Endodermal cell (in vitro differentiated cells): ENCODE data around the gene OXSR1. TPM values are rescaled to one million over a fixed set of nuclear protein-coding genes. Genes with fewer than 3 reads are reported as not detected.
A peak's percentile ranks its signal among the peaks of the same experiment; 100 is the strongest.

Experiments
- DNase-seq: peaks from one replicate; pipeline ENCODE4 v3.0.0-alpha.2; 2017
- H3K27ac ChIP-seq: 2 replicates; pipeline ENCODE4 v1.5.1; 2013; ENCODE audit warnings: mild to moderate bottlenecking, low read depth, low read length, moderate library complexity
- H3K27me3 ChIP-seq: 2 replicates; pipeline ENCODE4 v1.6.1; 2013; ENCODE audit warnings: mild to moderate bottlenecking, low read length, moderate library complexity; ENCODE audit not compliant: insufficient read depth, control insufficient read depth, poor library complexity, severe bottlenecking
- H3K36me3 ChIP-seq: 2 replicates; pipeline ENCODE4 v1.7.0; 2013; ENCODE audit warnings: mild to moderate bottlenecking, low read length, moderate library complexity; ENCODE audit not compliant: control insufficient read depth, insufficient read depth
- H3K4me1 ChIP-seq: one replicate; pipeline ENCODE4 v1.7.0; 2013; ENCODE audit warnings: low read length; ENCODE audit not compliant: control insufficient read depth, insufficient read depth
- H3K4me3 ChIP-seq: 2 replicates; pipeline ENCODE4 v1.5.1; 2013; ENCODE audit warnings: mild to moderate bottlenecking, low read length, moderate library complexity
- H3K9ac ChIP-seq: 2 replicates; pipeline ENCODE4 v1.6.1; 2013; ENCODE audit warnings: mild to moderate bottlenecking, low read length, moderate library complexity; ENCODE audit not compliant: poor library complexity, severe bottlenecking; ENCODE audit errors: extremely low read depth
- H3K9me3 ChIP-seq: 2 replicates; pipeline ENCODE4 v1.6.1; 2013; ENCODE audit warnings: mild to moderate bottlenecking, low read length, moderate library complexity; ENCODE audit not compliant: control insufficient read depth
- H3K27ac Mint-ChIP-seq: 2 replicates; pipeline ENCODE4 v1.8.0; 2020; ENCODE audit warnings: mixed read lengths
- H3K27me3 Mint-ChIP-seq: 2 replicates; pipeline ENCODE4 v1.8.0; 2021; ENCODE audit warnings: mild to moderate bottlenecking, mixed read lengths; ENCODE audit not compliant: insufficient read depth
- H3K36me3 Mint-ChIP-seq: 2 replicates; pipeline ENCODE4 v1.8.0; 2020; ENCODE audit warnings: low read depth, mixed read lengths
- H3K4me1 Mint-ChIP-seq: 2 replicates; pipeline ENCODE4 v1.8.0; 2020; ENCODE audit warnings: mixed read lengths
- H3K4me3 Mint-ChIP-seq: 2 replicates; pipeline ENCODE4 v1.8.0; 2020; ENCODE audit warnings: mild to moderate bottlenecking, moderate library complexity, mixed read lengths
- H3K9me3 Mint-ChIP-seq: 2 replicates; pipeline ENCODE4 v1.8.0; 2020; ENCODE audit warnings: mild to moderate bottlenecking, mixed read lengths
- WGBS, 2 experiments: methylation state at CpG; one replicate each; pipeline versions ENCODE4 v1.1.5 to v1.1.7; 2013; ENCODE audit warnings: missing lambda C conversion rate in 2 of 2, mixed read lengths in 1 of 2; ENCODE audit not compliant: insufficient coverage in 1 of 2, insufficient read length in 1 of 2; 5-methylcytosine and 5-hydroxymethylcytosine counted together
- total RNA-seq, 2 donors: library from RNA; stranded (reverse); fragmentation: NEBNext Ultra II Directional in 1 of 2; extraction: Animal tissue kit (Norgen Biotek cat#: 25700) in 1 of 2; gene quantifications; 2 replicates in 1 of 2; 3 replicates in 1 of 2; pipeline ENCODE4 v1.2.1, GENCODE V29; 2021
- TF ChIP-seq, protein P1 (sequence below): fragments of 200-600 bp; sonication (generic); conservative IDR thresholded peaks from 2 replicates; pipeline ENCODE4 v1.5.0; 2021; ENCODE audit warnings: antibody characterized with exemption, mild to moderate bottlenecking

OXSR1 gene
- total RNA-seq, 2 donors from 2014 or later = 41.9 to 55.5 TPM

GRCh38 chr3:38126121-38126892, 39.0 kb upstream of the OXSR1 start:
- TF ChIP-seq, protein P1, sequence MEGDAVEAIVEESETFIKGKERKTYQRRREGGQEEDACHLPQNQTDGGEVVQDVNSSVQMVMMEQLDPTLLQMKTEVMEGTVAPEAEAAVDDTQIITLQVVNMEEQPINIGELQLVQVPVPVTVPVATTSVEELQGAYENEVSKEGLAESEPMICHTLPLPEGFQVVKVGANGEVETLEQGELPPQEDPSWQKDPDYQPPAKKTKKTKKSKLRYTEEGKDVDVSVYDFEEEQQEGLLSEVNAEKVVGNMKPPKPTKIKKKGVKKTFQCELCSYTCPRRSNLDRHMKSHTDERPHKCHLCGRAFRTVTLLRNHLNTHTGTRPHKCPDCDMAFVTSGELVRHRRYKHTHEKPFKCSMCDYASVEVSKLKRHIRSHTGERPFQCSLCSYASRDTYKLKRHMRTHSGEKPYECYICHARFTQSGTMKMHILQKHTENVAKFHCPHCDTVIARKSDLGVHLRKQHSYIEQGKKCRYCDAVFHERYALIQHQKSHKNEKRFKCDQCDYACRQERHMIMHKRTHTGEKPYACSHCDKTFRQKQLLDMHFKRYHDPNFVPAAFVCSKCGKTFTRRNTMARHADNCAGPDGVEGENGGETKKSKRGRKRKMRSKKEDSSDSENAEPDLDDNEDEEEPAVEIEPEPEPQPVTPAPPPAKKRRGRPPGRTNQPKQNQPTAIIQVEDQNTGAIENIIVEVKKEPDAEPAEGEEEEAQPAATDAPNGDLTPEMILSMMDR = no peak
- peak; percentile 29 for DNase-seq
- H3K4me1 Mint-ChIP-seq = no peaks in the 10 kb centered on the region
- 90 to 93% methylated on average over 3 to 6 of the region's 6 CpGs for WGBS, 2 experiments
- no peaks in the 10 kb centered on the region for H3K27me3 ChIP-seq
- H3K27me3 Mint-ChIP-seq = no peaks in the 10 kb centered on the region
- peaks cover 77% of the 10 kb centered on the region for H3K36me3 Mint-ChIP-seq
- H3K27ac Mint-ChIP-seq = no peak overlapping the region
- peaks cover 85% of the 10 kb centered on the region for H3K36me3 ChIP-seq
- H3K9me3 ChIP-seq = no peaks in the 10 kb centered on the region
- H3K9me3 Mint-ChIP-seq = no peaks in the 10 kb centered on the region
- no peaks in the 10 kb centered on the region for H3K4me1 ChIP-seq
- no peak overlapping the region for H3K27ac ChIP-seq
- no peak overlapping the region for H3K4me3 Mint-ChIP-seq
- no peak overlapping the region for H3K4me3 ChIP-seq
- H3K9ac ChIP-seq = no peak overlapping the region

DNA sequence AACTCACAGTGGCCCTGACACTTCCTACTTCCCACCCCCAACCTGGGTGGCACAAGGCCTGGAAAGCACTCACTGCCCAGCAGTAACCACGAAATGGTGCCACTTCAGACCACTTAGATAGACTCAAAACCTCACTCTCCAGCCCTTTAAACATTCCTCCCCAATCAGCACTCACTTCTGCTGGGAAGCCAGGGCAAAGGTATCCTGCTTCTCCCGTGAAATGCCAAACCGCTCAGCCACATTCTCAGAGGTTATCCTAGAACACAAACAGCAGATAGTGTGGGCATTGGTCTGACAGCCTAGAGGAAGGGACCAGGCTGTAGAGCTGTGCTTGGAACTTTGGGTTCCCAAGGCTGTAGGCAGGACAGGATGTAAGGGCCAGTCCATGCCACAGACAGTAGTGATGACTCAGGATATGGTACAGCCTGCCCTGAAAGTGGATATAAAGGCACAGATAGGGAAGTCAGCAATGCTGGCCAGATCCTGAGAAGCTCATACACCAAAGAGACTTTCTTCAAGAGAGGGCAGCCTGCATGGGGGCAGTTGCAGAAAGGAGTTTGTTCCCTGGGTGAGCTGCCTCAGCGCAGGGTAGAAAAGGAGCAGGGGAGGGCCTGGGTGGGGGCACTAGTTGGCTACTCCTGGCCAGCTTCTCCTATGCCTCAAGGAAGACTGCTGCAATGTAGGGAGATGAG, 37.6 kb upstream of the OXSR1 start:
- no peaks in the 10 kb centered on the region for H3K9me3 Mint-ChIP-seq
- H3K4me1 Mint-ChIP-seq = no peaks in the 10 kb centered on the region
- Histone ChIP-seq H3K9me3 (no peaks in the 10 kb centered on the region), H3K4me1 (no peaks in the 10 kb centered on the region), H3K9ac (no peak overlapping the region), H3K27me3 (no peaks in the 10 kb centered on the region), H3K27ac (no peak overlapping the region), H3K36me3 (peaks cover 90% of the 10 kb centered on the region), H3K4me3 (no peak overlapping the region)
- no peak for DNase-seq
- no peak overlapping the region for H3K4me3 Mint-ChIP-seq
- no peaks in the 10 kb centered on the region for H3K27me3 Mint-ChIP-seq
- 93 to 100% methylated on average over 2 to 4 of the region's 4 CpGs for WGBS, 2 experiments
- H3K36me3 Mint-ChIP-seq = peaks cover 74% of the 10 kb centered on the region
- H3K27ac Mint-ChIP-seq = no peak overlapping the region
- TF ChIP-seq, protein P1 = no peak

DNA sequence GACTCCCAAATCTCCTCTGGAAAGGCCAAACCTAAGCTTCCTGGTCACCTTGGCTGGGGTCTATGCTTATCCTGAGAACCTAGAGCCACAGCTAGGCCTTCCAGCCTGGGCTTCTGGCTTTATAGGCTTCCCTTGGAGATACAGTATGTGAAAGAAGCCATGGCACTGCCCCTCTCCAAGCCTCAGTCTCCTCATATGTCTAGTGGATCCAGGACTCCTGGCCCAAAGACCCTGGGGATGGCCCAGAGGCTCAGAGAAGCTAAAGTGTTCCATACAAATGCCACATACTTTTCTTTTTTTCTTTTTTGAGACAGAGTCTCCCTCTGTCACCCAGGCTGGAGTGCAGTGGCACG, 37.1 kb upstream of the OXSR1 start:
- no peak overlapping the region for H3K4me3 ChIP-seq
- 86 to 92% methylated on average over 1 of the region's 1 CpG for WGBS, 2 experiments
- no peaks in the 10 kb centered on the region for H3K27me3 Mint-ChIP-seq
- no peak overlapping the region for H3K27ac ChIP-seq
- H3K36me3 ChIP-seq = peaks cover 85% of the 10 kb centered on the region
- no peak for DNase-seq
- H3K9me3 Mint-ChIP-seq = no peaks in the 10 kb centered on the region
- no peaks in the 10 kb centered on the region for H3K27me3 ChIP-seq
- no peak overlapping the region for H3K9ac ChIP-seq
- H3K4me1 Mint-ChIP-seq = no peaks in the 10 kb centered on the region
- H3K4me1 ChIP-seq = no peaks in the 10 kb centered on the region
- H3K27ac Mint-ChIP-seq = no peak overlapping the region
- no peaks in the 10 kb centered on the region for H3K9me3 ChIP-seq
- no peak overlapping the region for H3K4me3 Mint-ChIP-seq
- H3K36me3 Mint-ChIP-seq = peaks cover 73% of the 10 kb centered on the region
- TF ChIP-seq, protein P1 = no peak
